Measurements from ENCODE around the gene PIH1D1.

PIH1D1 gene

GRCh38 chr19:49434907-49435583, 16.6 kb downstream of the PIH1D1 start:
- DNase-seq (ENCODE audit: low read depth): no peak

- DNase-seq (ENCODE audit: low read depth): no peak
Measured at GRCh38 chr19:49433240-49433901, 18.2 kb downstream of the PIH1D1 start.

GRCh38 chr19:49432141-49433073, 19.2 kb downstream of the PIH1D1 start:
- no peak for DNase-seq (ENCODE audit: low read depth)

- no peak for DNase-seq (ENCODE audit: low read depth)
Measured at GRCh38 chr19:49431330-49431749, 20.3 kb downstream of the PIH1D1 start.

- DNase-seq (ENCODE audit: low read depth): no peak
Measured at GRCh38 chr19:49430678-49431329, 20.8 kb downstream of the PIH1D1 start.

GRCh38 chr19:49430172-49430677, 21.4 kb downstream of the PIH1D1 start:
- DNase-seq (ENCODE audit: low read depth): no peak

GRCh38 chr19:49428547-49429451, 22.8 kb downstream of the PIH1D1 start:
- DNase-seq (ENCODE audit: low read depth): no peak

- DNase-seq (ENCODE audit: low read depth): no peak
Measured at GRCh38 chr19:49427855-49428546, 23.6 kb downstream of the PIH1D1 start.

GRCh38 chr19:49427339-49427738, 24.3 kb downstream of the PIH1D1 start:
- DNase-seq (ENCODE audit: low read depth): no peak

- DNase-seq (ENCODE audit: low read depth): no peak
Measured at GRCh38 chr19:49425922-49426592, 25.6 kb downstream of the PIH1D1 start.

- DNase-seq (ENCODE audit: low read depth): no peak
Measured at GRCh38 chr19:49425178-49425577, 26.4 kb downstream of the PIH1D1 start, which contains the start of gene GFY. Gene GFY (plus strand): TSS chr19:49425388. CDS start chr19:49426431, 1,043 bp downstream.

GRCh38 chr19:49423985-49424303, 27.7 kb downstream of the PIH1D1 start:
- DNase-seq (ENCODE audit: low read depth): no peak

- DNase-seq (ENCODE audit: low read depth): no peak
Measured at GRCh38 chr19:49423071-49423984, 28.3 kb downstream of the PIH1D1 start, which contains the start of gene PTH2. Gene PTH2 (minus strand): TSS chr19:49423441. CDS start chr19:49423339, 102 bp downstream.

GRCh38 chr19:49422407-49423070, 29.1 kb downstream of the PIH1D1 start:
- DNase-seq (ENCODE audit: low read depth): no peak

GRCh38 chr19:49421878-49422202, 29.8 kb downstream of the PIH1D1 start:
- DNase-seq (ENCODE audit: low read depth): no peak

GRCh38 chr19:49421039-49421877, 30.4 kb downstream of the PIH1D1 start:
- DNase-seq (ENCODE audit: low read depth): no peak

GRCh38 chr19:49420227-49420626, 31.4 kb downstream of the PIH1D1 start:
- no peak for DNase-seq (ENCODE audit: low read depth)
